SKM-1 treated with dmso at 0.1 percent for 144 hours (cell line): ENCODE measurements around the gene C20orf144.
"Not testable (repeated sequence)": the region's sequence is repeated elsewhere in the genome, so short reads cannot be mapped to it uniquely, and the experiment has no call there.

Source experiments
- DNase-seq: peaks from one replicate; lab custom pipeline; 2025; ENCODE audit not compliant: unreplicated experiment; lab: John Stamatoyannopoulos, UW

Gene C20orf144

GRCh38 chr20:33662172-33662571, at the start of gene C20orf144:
C20orf144 (plus strand) TSS chr20:33662327; CDS start chr20:33662346, 19 bp downstream.
- DNase-seq: no peak

- no peak for DNase-seq
These were observed 40.3 kb upstream of the C20orf144 start for GRCh38 chr20:33621717-33622400.

- DNase-seq: no peak
These were observed 39.3 kb upstream of the C20orf144 start for GRCh38 chr20:33622705-33623365.

GRCh38 chr20:33624399-33624798, 37.7 kb upstream of the C20orf144 start:
- no peak for DNase-seq

- DNase-seq: no peak
These were observed 35.9 kb upstream of the C20orf144 start for GRCh38 chr20:33626190-33626589.

GRCh38 chr20:33627577-33628216, 34.4 kb upstream of the C20orf144 start:
- no peak for DNase-seq

- no peak for DNase-seq
These were observed 32.6 kb upstream of the C20orf144 start for GRCh38 chr20:33629533-33629932.

- DNase-seq: no peak
These were observed 32.1 kb upstream of the C20orf144 start for GRCh38 chr20:33629979-33630378.

GRCh38 chr20:33630507-33630906, 31.6 kb upstream of the C20orf144 start:
- no peak for DNase-seq

GRCh38 chr20:33631910-33632309, 30.2 kb upstream of the C20orf144 start:
- not testable (repeated sequence) for DNase-seq

GRCh38 chr20:33635341-33635740, 26.8 kb upstream of the C20orf144 start:
- DNase-seq: no peak

GRCh38 chr20:33636776-33637175, 25.4 kb upstream of the C20orf144 start:
- no peak for DNase-seq

- no peak for DNase-seq
These were observed 21.8 kb upstream of the C20orf144 start for GRCh38 chr20:33640287-33640686.

- no peak for DNase-seq
These were observed 17.6 kb upstream of the C20orf144 start for GRCh38 chr20:33644313-33645071.

- no peak for DNase-seq
These were observed 17.1 kb upstream of the C20orf144 start for GRCh38 chr20:33645072-33645358.

- no peak for DNase-seq
These were observed 16.7 kb upstream of the C20orf144 start for GRCh38 chr20:33645396-33645795.

GRCh38 chr20:33646191-33646590, 15.9 kb upstream of the C20orf144 start:
- DNase-seq: no peak

GRCh38 chr20:33646959-33647602, 15.0 kb upstream of the C20orf144 start:
- DNase-seq: not testable (repeated sequence)

- DNase-seq: no peak
These were observed 14.3 kb upstream of the C20orf144 start for GRCh38 chr20:33647603-33648395.

GRCh38 chr20:33648396-33649004, 13.6 kb upstream of the C20orf144 start:
- DNase-seq: no peak
